Activated CD4-positive, alpha-beta T cell treated with anti-CD3 and anti-CD28 coated beads, Interleukin-2, Interleukin-6, amounts not matched to agents 100 ng/mL and 50 ng/mL, durations not matched to agents 16 hours and 8 hours (primary cell): Measurements from ENCODE around the gene MCAT.
"Not testable (repeated sequence)": the region's sequence is repeated elsewhere in the genome, so short reads cannot be mapped to it uniquely, and the experiment has no call there.

ENCODE experiments used
- DNase-seq: peaks from one replicate; pipeline ENCODE4 v3.0.0-alpha.2; 2020

Gene MCAT

DNA sequence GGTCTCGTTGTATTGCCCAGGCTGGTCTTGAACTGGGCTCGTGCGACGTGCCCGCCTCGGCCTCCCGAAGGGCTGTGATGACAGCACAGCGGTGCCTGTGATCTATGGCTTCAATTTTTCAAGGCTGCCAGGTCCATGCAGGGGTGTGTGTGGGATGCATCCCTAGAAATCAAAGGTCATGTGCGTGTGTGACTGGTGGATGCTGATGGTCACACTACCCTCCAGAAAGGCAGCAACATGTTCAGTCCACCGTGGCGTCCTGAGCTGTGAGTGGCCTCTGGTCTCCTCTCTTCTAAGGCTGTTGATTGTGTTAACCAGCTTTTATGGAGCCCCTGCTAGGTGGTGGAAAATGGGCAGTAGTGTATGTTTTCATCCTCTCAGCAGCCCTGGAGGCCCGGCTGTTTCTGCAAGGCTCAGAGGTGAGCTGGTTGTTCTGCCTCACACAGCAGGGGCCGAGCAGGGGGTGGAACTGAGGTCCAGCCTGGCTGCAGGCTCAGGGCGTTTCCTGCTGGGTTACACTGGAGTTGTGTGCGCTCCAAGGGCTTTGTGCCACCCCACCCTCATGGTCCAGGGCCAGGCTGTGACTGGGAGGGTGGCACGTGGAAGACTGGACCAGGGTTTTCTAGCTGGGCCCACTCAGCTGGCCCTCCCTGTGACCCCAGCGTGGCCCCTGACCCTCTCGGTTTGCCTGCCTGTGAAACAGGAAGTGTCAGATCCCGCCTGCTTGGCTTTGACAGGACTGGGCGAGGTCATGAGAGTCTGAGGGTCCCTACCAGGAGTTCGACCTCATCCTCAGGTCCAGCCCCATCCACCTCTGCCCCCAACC lies 25.0 kb downstream of the MCAT start:
- DNase-seq: no peak

- DNase-seq: no peak
Measured at GRCh38 chr22:43116932-43117331, 26.3 kb downstream of the MCAT start.

DNA sequence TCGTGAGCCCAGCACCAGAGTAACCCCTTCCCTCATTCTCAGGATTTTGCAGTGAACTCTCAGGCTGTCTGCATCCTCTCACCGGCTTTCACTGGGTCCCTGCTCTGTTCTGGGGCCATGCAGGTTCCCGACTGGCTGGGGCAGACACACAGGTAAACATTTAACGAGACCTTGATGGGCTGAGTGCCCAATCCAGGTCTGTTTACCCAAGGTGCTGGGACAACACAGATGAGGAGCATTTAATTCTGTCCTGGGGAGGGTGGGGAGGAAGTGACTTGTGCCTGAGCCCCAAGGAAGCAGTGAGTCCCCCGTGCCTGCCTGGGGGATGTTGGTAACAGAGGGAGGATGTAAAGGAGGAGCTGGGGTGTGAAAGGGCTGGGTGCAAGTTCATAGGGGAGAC lies 28.2 kb downstream of the MCAT start:
- no peak for DNase-seq

GRCh38 chr22:43113526-43114251 lies 29.5 kb downstream of the MCAT start:
- DNase-seq: no peak

- DNase-seq: peak; percentile 33
Measured at GRCh38 chr22:43110927-43111623, 32.1 kb downstream of the MCAT start.

GRCh38 chr22:43110444-43110926 lies 32.7 kb downstream of the MCAT start, which contains the start of gene BIK:
BIK (plus strand) TSS chr22:43110750; CDS start chr22:43124023, 13,273 bp downstream.
- DNase-seq: peak; percentile 47

DNA sequence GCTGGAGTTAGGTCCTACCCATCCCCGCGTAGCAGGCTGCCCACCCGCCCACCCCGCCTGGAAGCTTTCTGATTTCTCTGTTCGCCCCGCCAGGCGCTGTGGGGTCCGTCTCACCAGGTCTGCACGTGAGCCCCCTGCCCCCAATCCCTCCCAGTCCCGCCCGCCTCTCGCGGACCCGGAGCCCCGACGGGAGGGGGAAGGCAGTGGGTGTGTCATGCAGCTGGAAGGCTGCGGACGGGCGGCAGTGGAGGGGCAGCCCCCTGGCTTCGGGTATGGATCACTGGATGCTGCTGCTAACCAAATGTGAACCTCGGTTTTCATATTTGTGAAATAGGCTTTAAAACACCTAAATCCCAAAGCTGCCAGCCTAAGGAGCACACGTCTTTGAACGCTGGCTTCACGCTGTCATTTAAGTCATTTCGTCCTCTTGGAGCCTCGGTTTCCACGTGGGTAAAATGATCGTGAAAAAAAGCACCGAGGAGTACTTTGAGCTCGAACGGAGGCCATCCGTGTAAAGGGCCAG lies 33.2 kb downstream of the MCAT start:
- DNase-seq: no peak

- DNase-seq: no peak
Measured at GRCh38 chr22:43109511-43109910, 33.7 kb downstream of the MCAT start.

DNA sequence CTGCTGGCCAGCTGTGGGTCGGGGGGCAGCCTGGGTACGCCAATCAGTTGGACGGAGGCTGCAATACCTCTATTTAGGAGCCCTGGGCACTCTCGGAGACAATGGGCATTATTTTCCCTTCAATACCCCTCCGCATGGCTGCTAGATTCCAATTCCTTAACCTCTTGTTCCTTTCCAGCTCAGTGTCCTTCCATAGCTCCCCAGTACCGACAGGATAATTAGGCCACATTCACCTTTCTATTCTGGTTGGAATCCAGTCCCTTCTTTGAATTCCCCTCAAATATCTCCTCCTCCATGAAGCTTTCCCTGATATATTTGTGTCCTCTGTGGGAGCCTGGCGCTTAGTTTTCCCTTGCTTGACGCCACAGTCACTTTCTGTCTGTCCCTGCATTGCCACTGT lies 36.9 kb downstream of the MCAT start:
- DNase-seq: no peak

DNA sequence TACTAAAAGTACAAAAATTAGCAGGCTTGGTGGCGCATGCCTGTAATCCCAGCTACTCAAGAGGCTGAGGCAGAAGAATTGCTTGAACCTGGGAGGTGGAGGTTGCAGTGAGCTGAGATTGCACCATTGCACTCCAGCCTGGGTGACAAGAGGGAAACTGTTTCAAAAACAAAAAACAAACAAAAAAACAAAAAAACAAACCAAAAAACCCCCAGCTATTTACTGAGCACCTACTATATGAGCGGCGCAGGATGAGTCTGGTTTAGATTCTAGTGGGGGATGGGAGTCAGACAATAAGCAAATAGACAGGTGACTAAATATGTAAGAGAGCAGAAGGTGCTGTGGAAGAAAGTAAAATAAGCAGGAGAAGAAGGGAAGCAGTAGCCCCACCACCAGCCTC lies 38.2 kb downstream of the MCAT start:
- not testable (repeated sequence) for DNase-seq

DNA sequence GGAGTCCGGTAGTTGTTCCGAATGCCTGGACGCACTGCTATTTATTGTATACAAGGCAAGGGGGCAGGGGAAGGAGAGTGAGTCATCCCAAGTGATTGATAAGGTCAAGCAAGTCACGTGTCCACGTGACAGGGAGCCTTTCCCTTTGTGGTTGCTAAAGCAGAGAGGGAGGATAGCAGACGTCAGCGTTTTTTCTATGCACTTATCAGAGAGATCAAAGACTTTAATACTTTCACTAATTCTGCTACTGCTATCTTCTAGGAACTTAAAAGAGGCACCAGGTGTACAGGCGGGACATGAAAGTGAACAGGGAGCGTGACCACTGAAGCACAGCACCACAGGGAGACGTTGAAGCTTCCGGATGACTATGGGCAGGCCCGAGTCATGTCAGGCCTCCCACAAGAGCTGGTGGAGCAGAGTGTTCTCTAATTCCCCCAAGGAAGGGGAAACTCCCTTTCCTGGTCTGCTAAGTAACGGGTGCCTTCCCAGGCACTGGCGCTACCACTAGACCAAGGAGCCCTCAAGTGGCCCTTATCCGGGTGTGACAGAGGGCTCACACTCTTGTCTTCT lies 39.1 kb downstream of the MCAT start:
- peak; percentile 49 for DNase-seq

DNA sequence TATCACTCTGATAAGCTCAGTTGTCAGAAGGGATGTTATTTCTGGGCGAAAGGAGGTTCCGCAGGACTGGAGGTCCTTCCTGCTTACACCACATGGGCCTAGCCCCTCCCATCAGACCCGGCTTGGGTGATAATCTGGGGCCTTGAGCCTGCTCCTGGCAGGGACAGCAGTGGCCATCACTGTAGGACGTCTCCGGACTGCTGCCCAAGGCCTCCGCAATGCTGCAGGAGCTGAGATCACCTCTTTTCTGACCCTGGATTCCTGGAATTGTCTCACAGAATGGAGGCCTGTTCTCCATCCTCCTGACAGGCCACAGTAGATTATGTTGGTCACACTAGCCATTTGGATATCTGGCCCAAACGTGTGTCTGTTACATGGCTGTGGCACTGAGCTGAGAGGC lies 41.9 kb downstream of the MCAT start:
- DNase-seq: no peak

DNA sequence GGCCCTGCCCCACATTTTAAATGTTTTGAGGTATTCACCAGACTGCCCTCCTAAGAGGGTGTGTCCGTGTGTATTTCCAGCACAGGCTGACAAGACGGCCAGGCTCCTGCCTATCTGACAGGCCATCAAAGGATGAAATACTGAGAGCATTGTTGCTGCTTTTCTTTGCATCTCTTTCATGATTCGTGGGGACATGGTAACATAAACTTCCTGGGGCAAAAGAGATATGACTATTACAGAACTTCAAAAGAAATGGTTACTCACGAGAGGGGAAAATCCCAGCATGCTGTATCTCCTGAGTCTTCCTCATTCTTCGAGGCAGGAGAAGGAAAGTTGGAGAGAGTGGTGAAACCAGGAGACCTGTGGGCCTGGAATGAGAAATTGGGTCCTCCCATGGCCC lies 43.0 kb downstream of the MCAT start:
- DNase-seq: peak; percentile 8

GRCh38 chr22:43099095-43099494 lies 44.1 kb downstream of the MCAT start:
- no peak for DNase-seq

DNA sequence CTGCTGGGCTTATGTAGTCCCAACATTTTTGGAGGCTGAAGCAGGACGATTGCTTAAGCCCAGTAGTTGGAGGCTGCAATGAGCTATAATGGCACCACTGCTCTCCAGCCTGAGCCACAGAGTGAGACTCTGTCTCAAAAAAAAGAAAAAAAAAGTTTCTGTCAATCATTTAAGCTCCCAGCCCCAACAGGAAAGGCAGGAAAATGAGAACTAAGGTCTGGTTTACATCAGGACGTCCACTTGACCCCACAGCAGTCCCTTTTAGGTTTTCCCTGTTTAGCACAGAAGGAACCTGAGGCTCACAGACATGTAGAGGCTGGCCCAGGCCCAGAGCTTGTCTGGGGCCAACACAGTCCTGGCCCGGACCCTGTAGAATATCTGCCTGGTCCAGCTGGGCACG lies 44.8 kb downstream of the MCAT start:
- no peak for DNase-seq

DNA sequence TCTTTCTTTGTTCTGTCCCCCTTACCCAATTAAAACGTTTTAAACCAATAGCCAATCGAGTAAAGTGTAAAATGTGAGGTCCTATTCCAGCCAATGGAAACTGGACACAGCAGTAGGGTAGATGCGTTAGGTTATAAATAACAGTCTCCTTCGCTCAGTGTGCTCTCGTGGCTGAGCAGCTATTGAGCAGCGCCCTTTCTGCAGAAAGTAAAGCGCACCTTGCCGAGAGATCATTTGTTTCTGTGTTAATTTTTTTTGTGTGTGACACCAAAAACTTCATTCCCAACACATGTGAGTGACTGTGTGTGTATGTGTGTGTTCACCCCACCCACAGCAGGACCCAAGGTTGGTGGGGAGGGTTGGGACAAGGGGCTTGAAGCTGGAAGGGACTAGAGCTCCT lies 46.8 kb downstream of the MCAT start:
- DNase-seq: no peak

GRCh38 chr22:43094551-43094950 lies 48.6 kb downstream of the MCAT start:
- no peak for DNase-seq

DNA sequence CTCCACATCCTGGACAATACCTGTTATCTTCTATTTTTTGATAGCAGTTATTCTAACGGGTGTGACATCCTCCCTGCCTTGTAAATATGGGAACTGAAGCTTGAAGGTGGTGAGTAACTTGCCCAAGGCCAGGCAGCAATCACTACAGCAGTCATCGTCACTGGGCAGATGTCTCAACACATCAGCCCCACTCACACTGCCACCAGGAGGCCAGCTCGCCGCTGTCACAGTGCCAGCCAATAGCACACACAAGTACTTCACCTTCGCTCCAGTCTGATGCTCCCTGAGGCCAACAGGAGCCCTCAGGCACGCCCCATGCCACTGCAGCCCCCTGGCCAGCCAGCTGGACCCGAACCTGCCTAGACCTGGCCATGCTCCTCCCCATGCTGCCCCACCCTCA lies 49.1 kb downstream of the MCAT start:
- DNase-seq: no peak

DNA sequence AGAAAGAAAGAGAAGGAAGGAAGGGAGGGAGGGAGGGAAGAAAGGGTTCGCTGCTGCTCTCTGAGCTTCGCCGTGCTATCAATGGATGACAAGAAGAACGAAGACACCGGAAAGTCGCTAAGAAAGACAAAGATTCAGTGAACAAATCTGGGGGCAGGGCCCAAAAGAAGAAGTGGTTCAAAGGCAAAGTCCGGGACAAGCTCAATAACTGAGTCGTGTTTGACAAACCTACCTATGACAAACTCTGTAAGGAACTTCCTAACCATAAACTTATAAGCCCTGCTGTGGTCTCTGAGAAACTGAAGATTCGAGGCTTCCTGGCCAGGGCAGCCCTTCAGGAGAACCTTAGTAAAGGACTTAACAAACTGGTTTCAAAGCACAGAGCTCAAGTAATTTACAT lies 51.1 kb downstream of the MCAT start:
- no peak for DNase-seq

- DNase-seq: peak; percentile 78
Measured at GRCh38 chr22:43090130-43090789, 52.9 kb downstream of the MCAT start.

GRCh38 chr22:43088984-43089717 lies 54.0 kb downstream of the MCAT start, which contains the start of gene TTLL1:
TTLL1 (minus strand) TSS chr22:43089391; CDS start chr22:43075586, 13,805 bp downstream.
- peak; percentile 96 for DNase-seq

DNA sequence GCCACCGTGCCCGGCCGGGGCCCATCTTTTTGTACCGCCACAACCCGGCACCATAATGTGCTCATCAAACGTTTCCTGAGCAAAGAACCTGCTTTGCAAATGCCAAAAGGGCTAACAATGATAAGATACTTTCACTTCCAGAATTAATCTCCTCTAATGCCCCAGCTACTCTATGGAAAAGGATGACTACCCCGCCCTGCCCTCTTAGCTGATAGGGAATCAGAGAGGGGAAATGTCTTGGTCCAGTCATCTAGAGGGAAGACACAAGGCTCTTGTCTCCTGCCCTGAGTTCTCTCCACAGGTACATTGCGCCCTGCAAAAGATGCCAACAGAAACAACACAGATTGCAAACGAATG lies 54.6 kb downstream of the MCAT start:
- no peak for DNase-seq
